SW 1271 (cell line): ENCODE measurements around the gene UNC79.

Experiments used
- DNase-seq, 2 experiments: peaks; one replicate each; lab custom pipeline; 2025; lab: John Stamatoyannopoulos, UW

Gene UNC79

DNA sequence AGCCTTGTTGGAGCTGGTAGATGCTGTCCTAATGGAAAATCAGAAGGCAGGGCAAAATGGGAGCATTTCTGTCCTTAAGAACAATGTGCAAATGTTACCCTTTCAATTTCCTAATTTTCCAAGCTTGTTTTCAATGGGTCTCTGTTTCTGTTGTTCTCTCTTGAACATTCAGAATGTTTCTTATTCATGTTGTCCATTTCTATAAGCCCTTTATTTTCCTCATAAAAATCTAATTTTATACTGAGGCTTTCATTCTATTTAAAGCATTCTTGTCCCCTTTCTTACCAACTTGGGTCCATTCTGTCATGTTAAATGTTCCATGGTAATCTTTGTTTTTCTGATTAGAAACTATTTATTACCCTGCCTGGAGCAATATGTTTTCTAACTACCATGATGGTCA, 232.6 kb downstream of the UNC79 start:
- DNase-seq, result no peak

GRCh38 chr14:93665169-93665568, 234.4 kb downstream of the UNC79 start:
- DNase-seq, result no peak

GRCh38 chr14:93669632-93670031, 238.9 kb downstream of the UNC79 start:
- no peak for DNase-seq

- DNase-seq, result no peak
Observed at GRCh38 chr14:93674343-93674742, 243.6 kb downstream of the UNC79 start.

DNA sequence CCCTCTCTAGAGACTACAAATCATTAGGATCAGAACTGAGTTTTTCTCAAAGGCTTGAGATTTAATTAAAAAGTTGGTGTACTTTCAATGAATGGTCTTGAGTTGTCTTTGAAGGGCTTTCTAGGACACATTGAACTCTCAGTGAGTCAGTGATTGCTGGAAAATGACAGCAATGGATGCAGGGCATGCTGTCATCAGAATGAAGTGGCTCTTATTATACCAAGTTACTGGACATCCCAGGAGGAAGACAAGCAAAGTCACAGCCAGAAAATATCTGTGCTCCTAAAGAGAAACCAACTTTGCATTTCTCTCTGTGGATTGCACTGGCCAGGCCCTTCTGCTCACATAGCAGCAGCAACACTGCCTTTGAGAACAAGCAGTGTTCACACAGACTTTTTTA, 244.9 kb downstream of the UNC79 start:
- no peak for DNase-seq

- no peak for DNase-seq
Observed at GRCh38 chr14:93676416-93676958, 245.7 kb downstream of the UNC79 start.

GRCh38 chr14:93682459-93682858, 251.7 kb downstream of the UNC79 start:
- DNase-seq, result no peak

DNA sequence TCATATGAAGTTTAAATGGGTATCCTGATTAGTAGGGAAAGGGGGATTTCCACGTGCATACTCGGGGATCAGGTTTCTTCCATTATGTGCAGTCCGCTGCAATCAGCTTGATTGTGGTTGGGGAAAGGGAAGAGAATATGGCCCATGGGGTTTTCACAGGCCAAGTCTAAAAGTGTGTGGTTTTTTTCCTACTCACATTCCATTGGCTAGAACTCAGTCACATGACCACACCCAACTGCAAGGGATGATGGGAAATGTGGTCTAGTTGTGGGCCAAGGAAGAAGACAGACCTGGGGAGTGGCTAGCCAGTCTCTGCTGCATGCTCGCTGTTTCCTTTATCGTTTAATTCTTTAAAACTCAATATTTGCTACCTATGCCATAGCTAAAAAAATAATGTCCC, 252.5 kb downstream of the UNC79 start:
- DNase-seq, result no peak

GRCh38 chr14:93685121-93685895, 254.6 kb downstream of the UNC79 start:
- no peak for DNase-seq

GRCh38 chr14:93686268-93686667, 255.5 kb downstream of the UNC79 start:
- no peak for DNase-seq

GRCh38 chr14:93688239-93688666, 257.5 kb downstream of the UNC79 start:
- DNase-seq, result no peak

GRCh38 chr14:93688820-93689219, 258.1 kb downstream of the UNC79 start:
- DNase-seq, result no peak

DNA sequence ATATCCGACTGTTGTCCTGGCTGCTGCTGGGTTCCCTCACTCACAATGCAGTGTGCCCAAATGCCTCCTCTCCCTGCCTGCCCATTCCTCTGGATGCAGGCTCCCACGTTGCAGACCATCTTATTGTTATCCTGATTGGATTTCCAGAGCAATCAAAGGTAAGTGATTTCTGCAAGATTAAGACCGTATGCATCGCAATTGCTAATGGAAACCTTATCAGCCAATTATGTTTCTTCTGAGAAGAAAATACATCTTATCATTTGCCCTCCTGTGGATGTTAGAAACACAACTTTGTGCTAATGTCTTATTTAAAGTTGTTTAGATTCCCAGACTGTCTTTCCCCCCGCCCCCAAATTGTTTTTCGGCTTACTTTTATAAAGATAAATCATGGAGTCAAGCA, 259.4 kb downstream of the UNC79 start:
- no peak for DNase-seq

GRCh38 chr14:93691042-93691780, 260.5 kb downstream of the UNC79 start:
- DNase-seq, result no peak

DNA sequence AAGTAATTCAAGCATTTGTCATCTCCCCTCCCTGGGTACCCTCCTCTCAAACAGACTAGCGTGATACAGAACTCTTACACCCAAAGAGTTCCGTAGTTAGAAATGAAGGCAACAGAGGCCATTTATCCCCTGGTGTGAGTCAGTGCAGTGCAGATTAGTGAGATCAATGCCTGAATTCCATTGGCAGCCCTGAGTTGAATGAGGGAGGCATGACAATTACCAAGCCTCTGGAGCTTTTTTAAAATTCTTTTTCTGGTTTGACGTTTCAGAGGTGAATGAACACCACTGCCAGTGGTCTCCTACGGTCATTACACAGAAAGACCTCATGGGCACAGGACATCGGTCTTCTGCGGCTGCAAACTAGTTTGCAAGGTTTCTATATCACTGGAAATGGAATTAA, 263.2 kb downstream of the UNC79 start:
- no peak for DNase-seq

DNA sequence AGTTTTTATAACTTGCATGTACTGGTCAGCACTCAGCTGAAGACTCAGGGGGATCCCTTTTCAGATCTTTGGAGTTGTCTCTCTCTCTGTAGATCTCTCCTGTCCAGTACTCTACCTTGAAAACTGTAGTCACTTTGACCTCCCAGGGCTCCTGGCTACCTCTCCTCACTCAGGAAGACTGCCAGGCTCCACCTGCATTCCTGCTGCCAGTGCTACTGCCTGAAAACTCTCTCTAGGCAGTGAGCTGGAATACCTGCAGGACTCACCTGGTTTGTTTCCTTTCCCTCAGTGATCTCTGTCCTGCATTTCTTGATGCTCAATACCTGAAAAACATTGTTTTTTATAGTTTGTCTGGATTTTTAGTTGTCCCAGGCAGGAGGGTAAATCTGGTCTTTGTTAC, 270.2 kb downstream of the UNC79 start:
- no peak for DNase-seq

- no peak for DNase-seq
Observed at GRCh38 chr14:93701562-93701961, 270.8 kb downstream of the UNC79 start.

DNA sequence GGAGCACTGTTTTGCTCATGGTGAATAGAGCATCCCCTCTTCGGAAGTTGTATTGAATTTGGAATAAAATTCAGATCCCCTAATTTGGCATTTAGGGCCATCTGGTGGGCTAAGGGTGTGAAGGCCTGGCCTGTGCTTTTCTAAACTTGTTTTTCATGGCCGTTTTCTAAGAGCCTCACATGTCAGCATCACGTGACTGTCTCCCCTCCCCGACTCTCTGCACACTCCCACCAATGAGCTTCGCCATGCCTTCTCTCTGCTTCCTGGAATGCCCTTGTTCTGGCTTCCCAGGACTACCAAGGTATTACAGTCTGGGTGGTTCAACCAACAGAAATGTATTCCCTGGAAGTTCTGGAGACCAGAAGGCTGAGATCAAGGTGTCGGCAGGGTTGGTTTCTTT, 272.2 kb downstream of the UNC79 start:
- no peak for DNase-seq

DNA sequence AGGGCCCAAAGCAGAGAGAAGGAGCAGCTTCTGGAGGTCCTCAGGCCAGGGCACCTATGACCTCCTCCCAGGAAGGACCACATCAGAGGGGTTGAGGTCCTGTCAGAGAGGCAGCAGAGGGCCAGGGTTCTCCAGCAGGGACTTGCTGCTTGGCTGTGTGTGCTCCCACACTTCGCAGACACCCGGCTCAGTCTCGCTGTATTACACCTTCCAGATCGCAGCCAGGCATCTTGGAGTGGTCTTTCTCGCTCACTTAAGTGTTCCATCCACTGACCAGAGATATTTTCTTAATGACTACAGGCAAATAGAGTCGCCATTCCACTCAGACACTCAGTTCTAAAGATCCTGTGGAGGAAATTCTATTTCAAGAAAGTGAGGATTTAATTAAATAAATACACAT, 273.2 kb downstream of the UNC79 start:
- DNase-seq, result no peak

DNA sequence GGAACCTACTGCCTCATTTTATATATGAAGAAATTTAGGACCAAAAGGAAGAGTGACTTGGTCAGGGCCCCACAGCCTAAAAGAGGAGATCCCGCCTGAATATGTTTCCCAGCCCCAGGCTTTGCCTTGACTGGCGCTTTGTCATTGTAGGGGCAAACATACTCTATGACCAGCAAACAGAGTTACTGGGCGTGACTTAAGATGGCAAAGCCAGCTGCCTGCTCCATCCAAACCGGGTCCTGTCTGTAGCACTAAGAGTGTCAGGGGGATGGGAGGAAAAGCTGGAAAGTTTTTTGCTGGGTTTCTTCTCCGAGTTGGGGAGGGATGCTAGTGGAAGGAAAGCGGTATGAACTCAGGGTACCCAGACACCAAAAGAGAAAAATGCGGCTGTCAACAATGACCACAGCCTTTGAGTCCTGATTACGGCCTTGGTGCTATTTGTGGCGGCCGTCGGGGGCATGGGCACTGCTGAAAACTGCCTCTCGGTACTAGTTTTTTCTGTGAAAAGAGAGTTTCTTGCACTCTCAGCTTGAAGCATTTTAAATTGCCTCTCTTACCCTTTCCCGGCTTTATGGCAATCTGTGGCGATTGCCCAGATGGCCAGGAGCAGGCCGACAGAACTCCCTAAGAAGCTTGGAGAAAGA, 274.9 kb downstream of the UNC79 start:
- DNase-seq, result no peak

DNA sequence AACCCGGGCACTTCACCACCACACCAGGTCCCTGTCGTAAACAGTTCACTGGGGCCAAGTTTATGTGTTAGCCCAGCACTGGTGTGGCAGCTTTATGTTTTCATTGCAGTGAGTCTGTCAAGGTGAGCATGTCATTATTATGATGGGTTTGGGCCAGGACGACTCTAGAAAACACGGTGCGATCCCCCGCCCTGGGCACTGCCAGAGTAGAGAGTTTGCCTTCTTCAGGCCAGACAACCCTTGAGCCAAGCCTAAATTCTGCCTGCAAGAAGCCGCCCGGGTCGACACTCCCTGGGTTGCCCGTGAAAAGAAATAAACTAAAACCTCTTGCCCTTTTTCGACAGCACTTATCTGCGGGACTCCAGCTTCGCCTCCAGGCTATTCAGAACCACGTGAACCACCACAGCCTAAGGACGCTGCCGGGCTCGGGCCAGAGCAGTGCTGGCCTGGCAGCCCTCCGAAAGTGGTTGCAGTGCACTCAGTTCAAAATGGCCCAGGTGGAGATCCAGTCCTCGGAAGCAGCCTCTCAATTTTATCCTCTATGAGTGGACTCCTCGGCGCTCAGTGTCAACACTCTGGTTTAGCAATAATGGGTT, 275.7 kb downstream of the UNC79 start:
- DNase-seq, result no peak

DNA sequence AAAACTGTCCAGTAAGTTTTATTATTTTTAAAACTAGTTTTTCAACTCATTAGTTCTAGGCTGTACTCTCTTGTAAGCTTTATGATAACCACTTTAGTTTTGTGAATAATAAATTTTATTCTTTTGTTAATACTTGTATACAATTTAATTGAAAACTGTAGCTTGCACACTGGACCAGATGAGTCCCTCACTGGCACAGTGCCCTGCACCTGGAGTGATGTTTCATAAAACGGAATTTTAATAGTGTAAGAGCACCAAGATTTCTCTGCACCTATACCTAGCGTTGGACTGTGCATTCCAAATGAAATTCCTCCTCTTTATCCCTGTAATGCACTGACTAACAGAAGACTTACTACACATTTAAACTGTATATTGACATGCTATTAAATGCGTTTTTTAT, 276.7 kb downstream of the UNC79 start:
- DNase-seq, result no peak
